Type B pancreatic cell (in vitro differentiated cells): ENCODE results near the gene DNAH6. TPM values are rescaled to one million over a fixed set of nuclear protein-coding genes. Genes with fewer than 3 reads are reported as not detected.

ENCODE experiments used
- DNase-seq: peaks from one replicate; pipeline ENCODE4 v3.0.0; 2021; ENCODE audit warnings: mixed read lengths; ENCODE audit not compliant: unreplicated experiment; ENCODE audit errors: extremely low spot score
- H3K27ac Mint-ChIP-seq: 2 replicates; pipeline ENCODE4 v1.8.0; 2021; ENCODE audit warnings: mild to moderate bottlenecking, mixed read lengths
- H3K27me3 Mint-ChIP-seq: 2 replicates; pipeline ENCODE4 v1.8.0; 2021; ENCODE audit warnings: mixed read lengths
- H3K36me3 Mint-ChIP-seq: 2 replicates; pipeline ENCODE4 v1.8.0; 2021; ENCODE audit warnings: mixed read lengths
- H3K4me1 Mint-ChIP-seq: one replicate; pipeline ENCODE4 v1.8.0; 2021; ENCODE audit warnings: mixed read lengths; ENCODE audit not compliant: unreplicated experiment
- H3K4me3 Mint-ChIP-seq: 2 replicates; pipeline ENCODE4 v1.8.0; 2021; ENCODE audit warnings: mild to moderate bottlenecking, mixed read lengths
- H3K9me3 Mint-ChIP-seq: 2 replicates; pipeline ENCODE4 v1.8.0; 2021; ENCODE audit warnings: mixed read lengths
- total RNA-seq: library from RNA; stranded (reverse); gene quantifications from 2 replicates; pipeline ENCODE4 v1.2.1, GENCODE V29; 2021; ENCODE audit warnings: low replicate concordance
- TF ChIP-seq, protein P1 (sequence below): fragments of 200-600 bp; sonication (generic); conservative IDR thresholded peaks from 2 replicates; pipeline ENCODE4 v1.5.0; 2021; ENCODE audit warnings: antibody characterized with exemption, mild to moderate bottlenecking

Gene DNAH6
- total RNA-seq, 1 donor from 2014 or later, result 3.8 TPM

DNA sequence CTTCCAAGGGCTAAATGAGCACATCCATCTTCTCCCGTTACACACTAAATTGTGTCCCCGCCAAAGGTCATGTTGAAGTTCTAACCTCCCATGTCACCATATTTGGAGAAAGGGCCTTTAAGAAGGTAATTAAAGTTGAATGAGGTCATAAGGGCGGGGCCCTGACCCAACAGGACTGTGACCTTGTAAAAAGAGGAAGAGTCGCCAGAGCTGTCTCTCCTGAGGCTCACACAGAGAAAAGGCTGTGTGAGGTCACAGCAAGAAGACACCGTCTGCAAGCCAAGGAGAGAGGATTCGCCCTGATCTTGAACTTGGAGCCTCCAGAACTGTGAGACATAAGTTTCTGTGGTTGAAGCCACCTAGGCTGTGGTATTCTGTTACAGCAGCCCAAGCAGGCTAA is 340.5 kb downstream of the DNAH6 start:
- no peak overlapping the region for H3K27ac Mint-ChIP-seq
- peaks cover 27% of the 10 kb centered on the region for H3K27me3 Mint-ChIP-seq

DNA sequence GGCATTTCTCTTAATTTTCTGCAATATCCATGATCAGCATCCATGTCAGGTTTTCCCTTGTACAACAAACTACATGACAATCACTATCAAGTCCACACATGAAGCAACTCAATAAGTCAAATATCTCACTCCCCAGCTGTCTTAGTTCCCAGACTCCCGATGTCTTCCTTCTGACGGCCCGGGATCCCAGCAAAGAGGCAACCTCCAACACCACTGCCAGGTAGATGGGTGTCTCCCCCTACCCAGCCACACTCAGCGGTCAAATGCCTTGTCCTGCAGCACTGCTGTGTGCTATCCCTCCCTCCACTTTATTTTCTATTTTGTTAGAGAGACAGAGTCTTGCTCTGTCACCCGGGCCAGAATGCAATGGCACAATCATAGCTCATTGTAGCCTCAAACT is 341.3 kb downstream of the DNAH6 start:
- Mint-ChIP-seq H3K9me3 (peaks cover 9% of the 10 kb centered on the region), H3K4me3 (no peak overlapping the region), H3K27ac (no peak overlapping the region), H3K27me3 (peaks cover 27% of the 10 kb centered on the region), H3K36me3 (no peaks in the 10 kb centered on the region), H3K4me1 (no peaks in the 10 kb centered on the region)
- TF ChIP-seq, protein P1, sequence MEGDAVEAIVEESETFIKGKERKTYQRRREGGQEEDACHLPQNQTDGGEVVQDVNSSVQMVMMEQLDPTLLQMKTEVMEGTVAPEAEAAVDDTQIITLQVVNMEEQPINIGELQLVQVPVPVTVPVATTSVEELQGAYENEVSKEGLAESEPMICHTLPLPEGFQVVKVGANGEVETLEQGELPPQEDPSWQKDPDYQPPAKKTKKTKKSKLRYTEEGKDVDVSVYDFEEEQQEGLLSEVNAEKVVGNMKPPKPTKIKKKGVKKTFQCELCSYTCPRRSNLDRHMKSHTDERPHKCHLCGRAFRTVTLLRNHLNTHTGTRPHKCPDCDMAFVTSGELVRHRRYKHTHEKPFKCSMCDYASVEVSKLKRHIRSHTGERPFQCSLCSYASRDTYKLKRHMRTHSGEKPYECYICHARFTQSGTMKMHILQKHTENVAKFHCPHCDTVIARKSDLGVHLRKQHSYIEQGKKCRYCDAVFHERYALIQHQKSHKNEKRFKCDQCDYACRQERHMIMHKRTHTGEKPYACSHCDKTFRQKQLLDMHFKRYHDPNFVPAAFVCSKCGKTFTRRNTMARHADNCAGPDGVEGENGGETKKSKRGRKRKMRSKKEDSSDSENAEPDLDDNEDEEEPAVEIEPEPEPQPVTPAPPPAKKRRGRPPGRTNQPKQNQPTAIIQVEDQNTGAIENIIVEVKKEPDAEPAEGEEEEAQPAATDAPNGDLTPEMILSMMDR, result no peak
- no peak for DNase-seq

More for the DNA sequence above, 340.5 kb downstream of the DNAH6 start:
- H3K4me3 Mint-ChIP-seq, result no peak overlapping the region
- H3K4me1 Mint-ChIP-seq, result no peaks in the 10 kb centered on the region
- H3K9me3 Mint-ChIP-seq, result peaks cover 9% of the 10 kb centered on the region
- H3K36me3 Mint-ChIP-seq, result no peaks in the 10 kb centered on the region
- DNase-seq, result no peak
- TF ChIP-seq, protein P1, result no peak

DNA sequence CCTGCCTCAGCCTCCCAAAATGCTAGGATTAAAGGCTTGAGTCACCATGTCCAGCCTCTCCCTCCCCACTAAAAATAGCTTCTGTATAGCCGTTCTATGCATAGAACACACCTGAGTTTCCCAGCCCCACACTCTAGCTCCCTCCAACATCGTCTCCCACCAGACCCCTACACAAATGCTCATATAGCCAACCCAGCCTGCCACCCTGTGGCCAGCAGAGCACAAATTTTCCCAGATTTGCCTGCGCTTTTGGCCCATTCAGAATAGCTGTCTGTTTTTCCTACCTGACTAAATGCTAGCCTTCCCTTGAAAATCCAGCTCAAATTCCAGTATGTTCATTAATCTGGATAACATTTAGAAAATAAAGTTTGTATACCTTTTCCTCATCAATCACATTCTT is 341.8 kb downstream of the DNAH6 start:
- Mint-ChIP-seq H3K27me3 (peaks cover 27% of the 10 kb centered on the region), H3K27ac (no peak overlapping the region), H3K9me3 (peaks cover 6% of the 10 kb centered on the region), H3K36me3 (no peaks in the 10 kb centered on the region), H3K4me1 (no peaks in the 10 kb centered on the region), H3K4me3 (no peak overlapping the region)
- TF ChIP-seq, protein P1, result peak; percentile 52
- no peak for DNase-seq

DNA sequence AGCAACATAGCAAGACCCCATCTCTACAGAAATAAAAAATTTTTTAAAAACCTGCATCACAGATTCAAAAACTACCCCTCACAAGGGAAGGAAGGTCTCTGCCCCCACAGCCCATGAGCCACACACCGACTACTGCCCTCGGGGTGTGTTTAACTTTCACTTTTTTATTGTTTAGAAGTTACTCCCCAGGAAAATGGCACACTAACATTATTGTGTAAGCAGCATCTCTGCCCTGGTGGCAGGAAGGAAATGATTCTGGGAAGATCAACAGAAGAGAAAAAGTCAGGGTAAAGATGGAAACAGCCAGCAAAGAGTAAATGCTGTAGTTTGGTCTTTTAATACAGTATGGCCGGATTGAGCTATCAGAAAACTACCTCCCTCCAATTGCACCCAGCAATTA is 342.6 kb downstream of the DNAH6 start:
- Mint-ChIP-seq H3K4me1 (no peaks in the 10 kb centered on the region), H3K4me3 (no peak overlapping the region), H3K27me3 (peaks cover 27% of the 10 kb centered on the region), H3K36me3 (no peaks in the 10 kb centered on the region), H3K27ac (no peak overlapping the region), H3K9me3 (peaks cover 4% of the 10 kb centered on the region)
- TF ChIP-seq, protein P1, result no peak
- DNase-seq, result no peak

DNA sequence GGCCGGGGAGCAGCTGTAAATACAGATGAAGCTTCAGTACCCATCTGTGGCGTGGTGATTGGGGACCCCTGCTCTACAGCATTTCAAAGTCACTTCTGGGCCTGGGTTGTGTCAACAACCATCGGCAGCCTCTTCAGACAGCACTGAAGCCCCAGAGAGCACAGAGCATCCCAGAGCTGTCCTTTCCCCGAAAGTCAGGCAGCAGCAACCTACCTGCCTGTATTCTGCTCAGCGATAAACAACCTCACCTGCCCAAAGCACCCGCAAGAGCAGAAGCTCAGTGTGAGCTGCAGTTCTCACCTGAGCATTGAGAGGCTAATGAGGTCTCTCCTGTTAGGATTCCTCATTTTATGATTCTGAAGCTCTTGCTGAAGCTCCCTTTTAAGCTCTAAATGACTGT is 345.2 kb downstream of the DNAH6 start:
- TF ChIP-seq, protein P1, result no peak
- Mint-ChIP-seq H3K36me3 (no peaks in the 10 kb centered on the region), H3K27ac (no peak overlapping the region), H3K4me1 (no peaks in the 10 kb centered on the region), H3K9me3 (peaks cover 2% of the 10 kb centered on the region), H3K4me3 (no peak overlapping the region), H3K27me3 (peaks cover 20% of the 10 kb centered on the region)
- DNase-seq, result no peak

DNA sequence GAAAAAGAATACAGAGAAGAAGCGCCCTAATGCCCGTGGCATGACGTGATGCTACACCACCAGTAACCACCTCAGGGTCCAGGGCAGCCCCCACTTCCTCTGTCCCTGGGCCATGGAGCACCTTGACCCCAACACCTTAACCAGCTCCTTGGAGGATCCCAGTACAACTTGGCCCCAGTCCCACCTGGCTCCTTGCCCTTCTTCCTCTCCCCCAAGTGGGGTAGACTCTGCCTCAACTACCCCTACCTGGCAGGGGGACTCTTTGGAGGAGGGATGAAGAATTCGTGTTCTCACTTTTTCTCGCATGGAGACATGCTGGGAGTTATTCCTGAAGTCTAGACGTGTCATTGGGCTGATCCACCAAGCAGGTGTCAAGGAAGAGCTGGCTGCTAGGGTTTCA is 345.7 kb downstream of the DNAH6 start:
- H3K27me3 Mint-ChIP-seq, result peaks cover 18% of the 10 kb centered on the region
- no peaks in the 10 kb centered on the region for H3K9me3 Mint-ChIP-seq
- H3K27ac Mint-ChIP-seq, result no peak overlapping the region

More for the DNA sequence above, 345.7 kb downstream of the DNAH6 start:
- TF ChIP-seq, protein P1, result no peak
- Mint-ChIP-seq H3K36me3 (no peaks in the 10 kb centered on the region), H3K4me3 (no peak overlapping the region), H3K4me1 (no peaks in the 10 kb centered on the region)
- DNase-seq, result no peak
